GM18519 (cell line): ENCODE measurements around the gene SPTLC3.
A peak's percentile ranks its signal among the peaks of the same experiment; 100 is the strongest.

ENCODE experiments used
- ATAC-seq: cut with Tn5 transposase; IDR thresholded peaks from one replicate; pipeline ENCODE4 v1.9.1; 2021; ENCODE audit warnings: mild to moderate bottlenecking, moderate library complexity; ENCODE audit not compliant: unreplicated experiment, low FRiP score

The SPTLC3 gene

GRCh38 chr20:12984069-12984765 lies 24.6 kb upstream of the SPTLC3 start:
- no peak for ATAC-seq

GRCh38 chr20:12984863-12985262 lies 23.9 kb upstream of the SPTLC3 start:
- no peak for ATAC-seq

- no peak for ATAC-seq
Observed at GRCh38 chr20:12987261-12987660, 21.5 kb upstream of the SPTLC3 start.

- no peak for ATAC-seq
Observed at GRCh38 chr20:12989586-12990115, 19.1 kb upstream of the SPTLC3 start.

GRCh38 chr20:12997128-12997655 lies 11.6 kb upstream of the SPTLC3 start:
- no peak for ATAC-seq

GRCh38 chr20:12998046-12998445 lies 10.7 kb upstream of the SPTLC3 start:
- no peak for ATAC-seq

- ATAC-seq, result no peak
Observed at GRCh38 chr20:12999201-12999600, 9.6 kb upstream of the SPTLC3 start.

- ATAC-seq, result no peak
Observed at GRCh38 chr20:13002251-13002650, 6.5 kb upstream of the SPTLC3 start.

- ATAC-seq, result no peak
Observed at GRCh38 chr20:13006825-13007224, 1.9 kb upstream of the SPTLC3 start.

GRCh38 chr20:13007596-13007995 lies 1.2 kb upstream of the SPTLC3 start:
- no peak for ATAC-seq

GRCh38 chr20:13009682-13010406 lies 1.1 kb downstream of the SPTLC3 start:
- peak; percentile 98 for ATAC-seq

- no peak for ATAC-seq
Observed at GRCh38 chr20:13012886-13013285, 4.1 kb downstream of the SPTLC3 start.

GRCh38 chr20:13013411-13013810 lies 4.6 kb downstream of the SPTLC3 start:
- ATAC-seq, result no peak

- ATAC-seq, result no peak
Observed at GRCh38 chr20:13017235-13017634, 8.5 kb downstream of the SPTLC3 start.

- no peak for ATAC-seq
Observed at GRCh38 chr20:13017883-13018535, 9.2 kb downstream of the SPTLC3 start.

- ATAC-seq, result no peak
Observed at GRCh38 chr20:13021205-13021970, 12.6 kb downstream of the SPTLC3 start.

- ATAC-seq, result no peak
Observed at GRCh38 chr20:13022401-13023155, 13.8 kb downstream of the SPTLC3 start.

- ATAC-seq, result no peak
Observed at GRCh38 chr20:13024596-13024995, 15.8 kb downstream of the SPTLC3 start.

GRCh38 chr20:13025181-13025580 lies 16.4 kb downstream of the SPTLC3 start:
- ATAC-seq, result no peak

- no peak for ATAC-seq
Observed at GRCh38 chr20:13028001-13028400, 19.2 kb downstream of the SPTLC3 start.
